NCI-H524 (cell line): Measurements from ENCODE around the gene GZMM.
"Not testable (repeated sequence)": the region's sequence is repeated elsewhere in the genome, so short reads cannot be mapped to it uniquely, and the experiment has no call there.

ENCODE experiments used
- DNase-seq, 2 experiments: peaks; one replicate each; lab custom pipeline; 2025; lab: John Stamatoyannopoulos, UW

GZMM gene

GRCh38 chr19:583198-583967 lies 39.5 kb downstream of the GZMM start:
- DNase-seq, result no peak

DNA sequence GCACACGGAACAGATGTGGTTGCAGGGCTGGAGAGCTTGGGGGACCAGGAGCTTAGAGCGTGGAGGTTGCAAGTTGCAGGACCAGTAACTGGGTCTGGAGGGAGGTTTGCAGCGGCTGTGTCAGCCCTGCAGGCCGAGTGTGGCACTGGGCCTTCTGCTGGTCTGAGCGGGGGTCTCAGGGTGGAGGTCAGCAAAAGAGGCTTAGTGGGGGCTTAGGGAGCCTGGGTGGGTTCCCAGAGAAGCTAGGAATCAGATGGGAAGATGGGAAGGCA lies 40.1 kb downstream of the GZMM start:
- no peak for DNase-seq

DNA sequence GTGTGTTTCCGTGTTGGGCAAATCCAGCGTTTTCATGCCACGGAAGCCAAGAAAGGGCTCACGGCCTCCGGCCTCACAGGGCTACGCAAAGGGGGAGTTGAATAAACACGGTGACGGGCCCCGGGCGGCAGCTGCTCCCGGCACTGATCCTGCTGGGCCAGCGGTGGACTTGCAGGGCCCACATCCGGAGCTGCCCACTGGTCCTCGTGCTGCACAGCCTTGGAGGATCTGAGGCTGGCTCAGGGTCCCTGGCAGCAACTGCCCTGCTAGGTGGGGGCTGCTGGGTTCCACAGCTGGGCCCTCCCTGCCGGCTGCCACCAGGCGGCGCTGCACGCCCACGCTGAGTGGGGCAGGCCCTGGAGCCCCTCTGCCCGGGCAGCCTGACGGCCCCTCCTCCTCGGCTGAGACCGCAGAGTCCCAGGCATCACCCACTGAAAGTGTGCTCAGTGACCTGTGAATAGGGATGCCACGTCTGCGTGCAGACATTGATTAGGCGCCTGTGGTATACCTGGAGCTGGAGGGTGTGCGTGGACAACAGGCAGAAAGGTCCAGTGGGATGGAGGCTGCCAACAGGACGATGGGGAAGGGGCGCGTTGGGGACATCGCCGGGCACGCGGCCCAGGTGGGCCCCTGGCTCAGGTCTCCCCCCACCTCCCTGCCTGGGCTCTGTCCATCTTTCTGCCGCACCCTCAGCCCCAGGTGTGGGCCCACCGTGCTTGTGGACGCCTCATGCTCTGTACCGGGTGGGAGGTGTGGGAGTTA lies 40.6 kb downstream of the GZMM start:
- DNase-seq, result peak; percentile 31 to 72

GRCh38 chr19:585146-585545 lies 41.3 kb downstream of the GZMM start:
- DNase-seq, result not testable (repeated sequence)

DNA sequence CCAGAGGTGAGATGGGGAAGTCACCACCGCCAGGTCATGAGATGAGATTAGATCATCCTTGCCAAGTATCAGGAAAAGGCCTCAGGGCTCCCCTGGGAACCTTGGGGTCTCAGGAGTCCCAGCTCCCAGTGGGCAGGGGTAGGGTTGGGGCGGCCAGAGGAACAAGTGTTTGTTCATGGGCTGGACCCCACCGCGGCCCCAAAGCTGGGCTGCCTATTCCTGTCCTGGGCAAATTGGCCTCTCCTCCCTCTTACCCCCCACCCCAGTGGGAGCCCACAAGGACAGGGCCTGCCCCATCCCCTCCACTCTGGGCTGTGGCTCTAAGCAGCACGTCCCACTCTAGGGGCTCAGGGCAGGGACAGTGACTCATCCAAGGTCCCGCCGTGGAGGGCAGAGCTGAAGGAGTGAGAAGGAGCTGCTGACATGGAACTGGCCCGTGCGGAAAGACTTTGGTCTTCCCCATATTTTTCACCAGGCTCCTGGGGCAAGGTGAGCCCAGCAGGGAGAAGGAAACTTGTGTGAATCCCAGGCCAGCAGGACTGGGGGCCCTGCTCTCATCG lies 41.8 kb downstream of the GZMM start:
- no peak for DNase-seq

- DNase-seq, result peak; percentile 82 to 91
Measured at GRCh38 chr19:588093-588740, 44.4 kb downstream of the GZMM start.

DNA sequence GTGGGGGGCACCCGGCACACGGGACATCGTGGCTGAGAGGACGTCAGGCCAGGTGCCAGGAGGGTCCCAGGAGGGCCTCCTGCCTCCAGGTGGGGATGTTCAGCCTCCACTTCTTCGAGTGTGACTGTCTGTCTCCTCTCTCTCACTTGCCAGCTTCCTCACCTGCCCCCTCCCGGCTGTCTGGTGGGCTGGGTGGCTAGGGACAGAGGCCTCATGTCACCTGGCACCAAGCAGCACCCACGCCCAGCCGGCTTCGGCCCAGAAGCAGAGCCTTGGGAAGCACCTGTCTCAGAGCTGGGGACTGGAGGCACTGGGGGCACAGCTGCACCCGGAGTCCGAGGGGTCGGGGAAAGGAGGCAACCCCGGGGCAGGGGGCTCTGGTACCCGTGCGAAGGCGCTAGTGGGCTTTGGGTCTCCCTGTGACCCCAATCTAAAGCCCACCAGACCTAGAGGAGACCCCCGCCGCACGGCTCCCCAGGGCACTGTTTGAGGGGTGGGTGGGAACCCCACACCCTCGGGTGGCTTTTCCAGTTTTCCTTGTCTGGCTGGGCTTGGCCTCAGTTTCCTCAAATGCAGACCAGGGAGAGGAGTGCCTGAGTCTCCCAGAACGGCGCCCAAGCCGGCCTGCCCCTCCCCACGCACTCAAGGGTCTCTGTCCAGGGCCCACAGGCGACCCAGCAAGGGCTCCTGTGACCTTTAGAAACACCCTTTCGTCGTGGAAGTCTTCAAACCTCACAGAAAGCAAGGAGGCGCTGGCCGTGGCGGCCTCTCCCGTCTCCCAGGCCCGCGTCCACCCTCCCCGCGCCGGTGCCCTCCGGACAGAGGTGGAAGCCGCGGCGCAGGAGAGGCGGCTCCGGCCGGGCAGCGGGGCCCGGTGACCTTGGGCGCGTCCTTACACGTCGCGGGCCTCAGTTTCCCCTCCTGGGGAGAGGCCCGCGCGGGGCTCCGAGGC lies 45.2 kb downstream of the GZMM start:
- peak; percentile 56 to 62 for DNase-seq

DNA sequence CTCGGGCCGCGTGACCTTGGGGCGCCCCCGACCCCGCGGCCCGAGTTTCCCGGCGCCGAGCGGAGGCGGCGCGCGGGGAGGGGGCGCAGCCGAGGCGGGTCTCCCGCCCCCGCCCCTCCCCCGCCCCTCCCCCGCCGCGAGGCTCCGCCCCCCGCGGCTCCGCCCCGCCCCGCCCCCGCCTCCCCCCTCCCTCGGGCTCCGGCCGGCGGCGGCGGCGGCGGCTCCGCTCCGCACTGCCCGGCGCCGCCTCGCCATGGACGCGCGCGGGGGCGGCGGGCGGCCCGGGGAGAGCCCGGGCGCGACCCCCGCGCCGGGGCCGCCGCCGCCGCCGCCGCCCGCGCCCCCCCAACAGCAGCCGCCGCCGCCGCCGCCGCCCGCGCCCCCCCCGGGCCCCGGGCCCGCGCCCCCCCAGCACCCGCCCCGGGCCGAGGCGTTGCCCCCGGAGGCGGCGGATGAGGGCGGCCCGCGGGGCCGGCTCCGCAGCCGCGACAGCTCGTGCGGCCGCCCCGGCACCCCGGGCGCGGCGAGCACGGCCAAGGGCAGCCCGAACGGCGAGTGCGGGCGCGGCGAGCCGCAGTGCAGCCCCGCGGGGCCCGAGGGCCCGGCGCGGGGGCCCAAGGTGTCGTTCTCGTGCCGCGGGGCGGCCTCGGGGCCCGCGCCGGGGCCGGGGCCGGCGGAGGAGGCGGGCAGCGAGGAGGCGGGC lies 46.0 kb downstream of the GZMM start, which contains the start of gene HCN2:
Gene HCN2 (plus strand): TSS at position 189 of the 703 bp plus-strand sequence. CDS start 65 bp downstream, at position 254.
- no peak for DNase-seq

DNA sequence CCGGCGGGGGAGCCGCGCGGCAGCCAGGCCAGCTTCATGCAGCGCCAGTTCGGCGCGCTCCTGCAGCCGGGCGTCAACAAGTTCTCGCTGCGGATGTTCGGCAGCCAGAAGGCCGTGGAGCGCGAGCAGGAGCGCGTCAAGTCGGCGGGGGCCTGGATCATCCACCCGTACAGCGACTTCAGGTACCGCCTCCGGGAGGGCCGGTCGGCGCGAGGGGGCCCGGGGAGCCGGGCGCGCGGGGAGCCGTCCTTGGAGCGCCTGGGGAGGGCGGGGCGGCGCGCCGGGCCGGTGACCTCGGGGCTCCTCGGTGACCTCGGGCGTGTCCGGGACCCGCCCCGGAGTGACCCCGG lies 46.5 kb downstream of the GZMM start:
- DNase-seq, result peak in 1 of 2 experiments; percentile 42

GRCh38 chr19:590750-591098 lies 46.9 kb downstream of the GZMM start:
- DNase-seq, result no peak

DNA sequence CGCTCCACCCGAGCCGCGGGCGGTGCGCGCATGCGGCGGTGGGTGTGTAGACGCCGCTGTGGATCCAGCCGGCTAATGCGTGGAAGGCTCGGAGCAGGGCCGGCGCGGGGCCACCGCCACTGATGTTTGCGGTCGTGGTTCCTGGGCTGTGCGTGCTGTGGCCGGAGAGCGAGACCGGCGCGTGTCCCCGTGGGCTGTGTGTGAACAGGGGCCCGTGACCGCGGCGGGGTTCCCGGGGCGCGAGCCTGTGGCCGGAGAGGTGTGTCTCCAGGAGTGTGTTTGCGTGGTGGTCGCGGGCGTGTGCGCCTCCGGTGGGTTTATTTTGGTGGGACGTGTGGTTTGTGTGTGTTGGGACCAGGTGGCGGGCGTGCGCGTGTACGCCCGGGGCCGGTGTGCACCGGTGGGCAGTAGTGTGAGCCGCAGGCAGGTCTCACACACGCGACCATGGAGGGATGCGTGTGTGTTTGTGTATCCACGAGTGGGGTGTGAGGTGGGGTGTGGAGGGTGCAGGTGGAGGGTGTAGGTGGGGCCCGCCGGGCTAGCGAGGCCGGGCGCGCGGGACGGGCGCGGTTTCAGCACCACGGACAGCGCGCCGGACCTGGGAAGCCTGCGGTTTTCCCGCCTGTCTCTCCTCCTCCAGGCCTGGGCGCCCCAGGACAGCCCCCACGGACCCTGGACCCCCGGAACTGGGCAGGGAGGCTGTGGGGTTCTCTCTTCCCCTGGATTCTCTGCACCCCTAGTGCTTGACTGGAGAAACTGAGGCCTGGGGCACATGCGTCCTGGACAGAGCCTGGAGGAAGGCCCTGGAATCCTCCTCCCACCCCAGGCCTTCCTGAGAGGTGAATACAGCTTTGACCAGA lies 47.5 kb downstream of the GZMM start:
- DNase-seq, result no peak

DNA sequence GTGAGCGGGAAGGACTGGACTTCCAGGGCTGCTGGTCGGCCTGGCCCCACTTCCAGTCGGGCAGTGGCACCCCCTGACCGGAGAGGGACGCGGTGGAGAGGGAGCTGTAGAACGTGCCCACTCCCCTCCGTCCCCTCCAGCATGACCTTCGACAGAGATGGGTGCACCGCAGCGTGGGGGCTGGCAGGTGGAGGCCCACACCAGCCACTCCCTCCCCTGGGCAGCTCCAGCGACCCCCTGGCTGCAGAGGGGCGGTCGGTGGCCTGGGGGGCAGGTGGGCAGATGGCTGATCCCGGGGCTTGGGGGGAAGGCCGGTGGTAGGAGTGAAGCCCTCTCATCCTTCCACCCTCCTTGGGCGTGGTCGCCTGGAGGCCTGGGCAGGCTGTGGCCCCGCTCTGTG lies 48.2 kb downstream of the GZMM start:
- no peak for DNase-seq

DNA sequence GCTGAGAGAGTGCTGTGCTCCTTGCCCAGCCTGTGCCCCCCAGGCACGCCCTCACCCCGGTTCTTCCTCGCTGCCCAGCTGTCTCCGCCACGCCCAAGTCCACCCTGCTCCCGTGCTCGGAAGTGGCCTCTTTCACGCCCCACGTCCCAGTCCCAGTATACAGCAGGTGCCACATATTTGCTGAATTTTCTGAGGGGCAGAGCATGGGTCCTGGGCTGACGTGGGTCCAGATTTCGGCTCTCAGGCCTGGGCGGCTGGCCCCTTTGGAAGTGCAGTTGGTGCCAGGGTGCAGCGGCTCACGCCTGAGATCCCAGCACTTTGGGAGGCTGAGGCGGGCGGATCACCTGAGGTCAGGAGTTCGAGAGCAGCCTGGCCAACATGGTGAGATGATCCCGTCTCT lies 49.2 kb downstream of the GZMM start:
- no peak for DNase-seq

DNA sequence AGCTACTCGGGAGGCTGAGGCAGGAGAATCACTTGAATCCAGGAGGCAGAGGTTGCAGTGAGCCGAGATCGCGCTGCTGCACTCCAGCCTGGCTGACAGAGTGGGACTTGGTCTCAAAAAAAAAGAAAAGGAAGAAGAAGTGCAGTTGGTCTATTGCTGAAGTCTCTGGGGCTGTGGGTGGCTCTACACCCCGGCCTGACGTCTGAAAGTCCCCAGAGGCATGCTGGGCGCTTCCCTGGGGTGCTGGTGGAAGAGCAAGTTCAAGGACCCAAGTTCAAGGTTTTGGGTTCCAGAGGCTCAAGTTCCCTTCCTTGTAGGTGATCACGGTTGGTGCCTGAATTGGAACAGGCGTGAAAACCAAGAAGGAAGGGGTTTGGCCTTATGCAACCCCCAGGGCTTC lies 49.7 kb downstream of the GZMM start:
- no peak for DNase-seq

- no peak for DNase-seq
Measured at GRCh38 chr19:594265-594870, 50.5 kb downstream of the GZMM start.

GRCh38 chr19:595326-596262 lies 51.7 kb downstream of the GZMM start:
- peak; percentile 78 to 87 for DNase-seq

DNA sequence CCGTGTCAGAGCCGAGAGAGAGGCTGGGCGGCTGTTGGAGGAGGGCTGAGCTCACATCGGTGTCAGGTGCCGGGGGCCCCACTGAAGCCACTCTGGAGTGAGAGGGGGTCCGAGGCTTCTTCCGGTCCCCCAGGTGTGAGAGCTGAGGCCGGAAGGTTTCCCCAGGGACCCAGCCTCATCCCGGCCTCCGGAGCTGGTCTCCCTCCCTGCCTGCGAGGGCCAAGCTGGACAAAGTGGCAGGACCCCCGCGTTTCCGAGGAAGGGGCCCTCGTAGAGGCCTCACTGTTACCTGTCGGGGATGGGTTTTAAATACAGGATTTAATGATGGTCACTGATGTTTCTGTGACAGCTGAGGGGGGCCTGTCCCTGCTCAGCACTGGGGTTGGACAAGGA lies 52.4 kb downstream of the GZMM start:
- DNase-seq, result no peak
